ENCODE data around the gene NME7.

DNA sequence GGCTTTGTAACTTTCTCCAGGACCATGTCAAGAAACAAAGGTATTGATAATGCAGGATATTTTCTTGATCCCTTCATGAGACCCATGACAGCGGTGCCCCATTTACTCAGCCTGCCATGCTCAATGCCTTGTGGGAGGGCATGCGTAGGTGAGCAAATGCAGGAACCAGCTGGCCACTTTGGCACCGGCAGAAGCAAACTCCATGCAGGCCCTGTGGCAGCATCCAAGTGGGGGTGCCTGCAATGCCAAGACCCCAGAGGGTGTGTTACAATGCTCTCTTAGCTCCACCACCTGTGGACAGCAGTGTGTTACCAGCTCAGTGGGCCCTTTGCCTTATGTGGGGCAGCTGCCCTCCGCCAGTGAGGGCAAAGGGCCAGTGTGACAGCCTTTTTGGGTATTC lies 153.0 kb downstream of the NME7 start:
- TF ChIP-seq, protein P1, sequence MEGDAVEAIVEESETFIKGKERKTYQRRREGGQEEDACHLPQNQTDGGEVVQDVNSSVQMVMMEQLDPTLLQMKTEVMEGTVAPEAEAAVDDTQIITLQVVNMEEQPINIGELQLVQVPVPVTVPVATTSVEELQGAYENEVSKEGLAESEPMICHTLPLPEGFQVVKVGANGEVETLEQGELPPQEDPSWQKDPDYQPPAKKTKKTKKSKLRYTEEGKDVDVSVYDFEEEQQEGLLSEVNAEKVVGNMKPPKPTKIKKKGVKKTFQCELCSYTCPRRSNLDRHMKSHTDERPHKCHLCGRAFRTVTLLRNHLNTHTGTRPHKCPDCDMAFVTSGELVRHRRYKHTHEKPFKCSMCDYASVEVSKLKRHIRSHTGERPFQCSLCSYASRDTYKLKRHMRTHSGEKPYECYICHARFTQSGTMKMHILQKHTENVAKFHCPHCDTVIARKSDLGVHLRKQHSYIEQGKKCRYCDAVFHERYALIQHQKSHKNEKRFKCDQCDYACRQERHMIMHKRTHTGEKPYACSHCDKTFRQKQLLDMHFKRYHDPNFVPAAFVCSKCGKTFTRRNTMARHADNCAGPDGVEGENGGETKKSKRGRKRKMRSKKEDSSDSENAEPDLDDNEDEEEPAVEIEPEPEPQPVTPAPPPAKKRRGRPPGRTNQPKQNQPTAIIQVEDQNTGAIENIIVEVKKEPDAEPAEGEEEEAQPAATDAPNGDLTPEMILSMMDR (IDR thresholded peaks at IDR 0.05 in 2 of 3, conservative IDR thresholded peaks at IDR 0.05 in 1 of 3; ENCODE audit: borderline replicate concordance in 1 of 3, insufficient read depth in 1 of 3, low read depth in 2 of 3, low read length in 2 of 3): no peak
- TF ChIP-seq, protein P2, sequence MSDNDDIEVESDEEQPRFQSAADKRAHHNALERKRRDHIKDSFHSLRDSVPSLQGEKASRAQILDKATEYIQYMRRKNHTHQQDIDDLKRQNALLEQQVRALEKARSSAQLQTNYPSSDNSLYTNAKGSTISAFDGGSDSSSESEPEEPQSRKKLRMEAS (IDR thresholded peaks at IDR 0.05): no peak
- TF ChIP-seq POLR2AphosphoS5 (IDR thresholded peaks at IDR 0.05; ENCODE audit: low read depth, low read length) (no peak), EZH2 (IDR thresholded peaks at IDR 0.05) (no peak), POLR2A (IDR thresholded peaks at IDR 0.05; ENCODE audit: borderline replicate concordance, extremely low read depth, insufficient read depth, insufficient read length) (no peak), EGR1 (IDR thresholded peaks at IDR 0.05; ENCODE audit: low read depth) (no peak), ZNF274 (IDR thresholded peaks at IDR 0.05; ENCODE audit: low read depth, low read length) (no peak), ZFX (IDR thresholded peaks at IDR 0.05) (no peak), RAD21 (IDR thresholded peaks at IDR 0.05; ENCODE audit: low read depth) (no peak), JUND (IDR thresholded peaks at IDR 0.05) (no peak), EZH2phosphoT487 (IDR thresholded peaks at IDR 0.05; ENCODE audit: borderline replicate concordance) (no peak), YY1 (IDR thresholded peaks at IDR 0.05; ENCODE audit: extremely low read depth, insufficient replicate concordance, low read depth, low read length) (no peak)
- TF ChIP-seq, protein P3, sequence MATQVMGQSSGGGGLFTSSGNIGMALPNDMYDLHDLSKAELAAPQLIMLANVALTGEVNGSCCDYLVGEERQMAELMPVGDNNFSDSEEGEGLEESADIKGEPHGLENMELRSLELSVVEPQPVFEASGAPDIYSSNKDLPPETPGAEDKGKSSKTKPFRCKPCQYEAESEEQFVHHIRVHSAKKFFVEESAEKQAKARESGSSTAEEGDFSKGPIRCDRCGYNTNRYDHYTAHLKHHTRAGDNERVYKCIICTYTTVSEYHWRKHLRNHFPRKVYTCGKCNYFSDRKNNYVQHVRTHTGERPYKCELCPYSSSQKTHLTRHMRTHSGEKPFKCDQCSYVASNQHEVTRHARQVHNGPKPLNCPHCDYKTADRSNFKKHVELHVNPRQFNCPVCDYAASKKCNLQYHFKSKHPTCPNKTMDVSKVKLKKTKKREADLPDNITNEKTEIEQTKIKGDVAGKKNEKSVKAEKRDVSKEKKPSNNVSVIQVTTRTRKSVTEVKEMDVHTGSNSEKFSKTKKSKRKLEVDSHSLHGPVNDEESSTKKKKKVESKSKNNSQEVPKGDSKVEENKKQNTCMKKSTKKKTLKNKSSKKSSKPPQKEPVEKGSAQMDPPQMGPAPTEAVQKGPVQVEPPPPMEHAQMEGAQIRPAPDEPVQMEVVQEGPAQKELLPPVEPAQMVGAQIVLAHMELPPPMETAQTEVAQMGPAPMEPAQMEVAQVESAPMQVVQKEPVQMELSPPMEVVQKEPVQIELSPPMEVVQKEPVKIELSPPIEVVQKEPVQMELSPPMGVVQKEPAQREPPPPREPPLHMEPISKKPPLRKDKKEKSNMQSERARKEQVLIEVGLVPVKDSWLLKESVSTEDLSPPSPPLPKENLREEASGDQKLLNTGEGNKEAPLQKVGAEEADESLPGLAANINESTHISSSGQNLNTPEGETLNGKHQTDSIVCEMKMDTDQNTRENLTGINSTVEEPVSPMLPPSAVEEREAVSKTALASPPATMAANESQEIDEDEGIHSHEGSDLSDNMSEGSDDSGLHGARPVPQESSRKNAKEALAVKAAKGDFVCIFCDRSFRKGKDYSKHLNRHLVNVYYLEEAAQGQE (IDR thresholded peaks at IDR 0.05; ENCODE audit: low read depth): no peak
